H1 (cell line): ENCODE measurements around the gene MLNR.

Experiments
- ASH2L ChIP-seq: fragments of 200-600, 300-600 bp; sonication (generic); IDR thresholded peaks from one replicate; pipeline ENCODE4 v1.7.1; 2017; ENCODE audit warnings: low read length
- CHD2 ChIP-seq: IDR thresholded peaks from 2 replicates; pipeline ENCODE4 v1.6.1; 2012; ENCODE audit warnings: low read length, improper control_type of control experiment
- CTCF ChIP-seq, 3 experiments: IDR thresholded peaks; 1 replicate in 2 of 3; 2 replicates in 1 of 3; pipeline versions ENCODE4 v1.5.1 to v1.6.1; 2011; ENCODE audit warnings: low read length in 3 of 3, mild to moderate bottlenecking in 3 of 3, inconsistent platforms in 2 of 3, low read depth in 1 of 3, moderate library complexity in 1 of 3; ENCODE audit not compliant: insufficient read depth in 1 of 3; ENCODE audit errors: control extremely low read depth in 1 of 3
- EZH2 ChIP-seq: fragments of 200-600 bp; sonication (generic); IDR thresholded peaks from 2 replicates; pipeline ENCODE4 v1.7.1; 2012; ENCODE audit warnings: low read depth, mild to moderate bottlenecking, moderate library complexity, low read length, inconsistent platforms; ENCODE audit not compliant: severe bottlenecking
- GABPA ChIP-seq: IDR thresholded peaks from 2 replicates; pipeline ENCODE4 v1.6.1; 2011; ENCODE audit warnings: mild to moderate bottlenecking, low read length, moderate library complexity, borderline replicate concordance; ENCODE audit not compliant: insufficient read depth
- GTF2F1 ChIP-seq: IDR thresholded peaks from 2 replicates; pipeline ENCODE4 v1.6.1; 2012; ENCODE audit warnings: low read depth, low read length, improper control_type of control experiment, borderline replicate concordance
- ZNF274 ChIP-seq: IDR thresholded peaks from 2 replicates; pipeline ENCODE4 v1.7.0; 2012; ENCODE audit warnings: low read length, borderline replicate concordance; ENCODE audit errors: extremely low read depth

- no peak for TF ChIP-seq GTF2F1
- no peak for TF ChIP-seq ASH2L
- no peak for TF ChIP-seq CTCF (IDR thresholded peaks at IDR 0.05; ENCODE audit: control extremely low read depth in 1 of 3, insufficient read depth in 1 of 3, low read depth in 1 of 3, low read length in 3 of 3)
- no peak for TF ChIP-seq EZH2
- no peak for TF ChIP-seq ZNF274
- no peak for TF ChIP-seq GABPA
- TF ChIP-seq CHD2, result no peak
These were observed 51.1 kb downstream of the MLNR start for GRCh38 chr13:49271264-49271663.
